ENCODE data around the gene TMEM267.
A peak's percentile ranks its signal among the peaks of the same experiment; 100 is the strongest.
"Not testable (repeated sequence)": the region's sequence is repeated elsewhere in the genome, so short reads cannot be mapped to it uniquely, and the experiment has no call there.

The TMEM267 gene

GRCh38 chr5:43461066-43461465 is 22.6 kb downstream of the TMEM267 start:
- DNase-seq (ENCODE audit: low read depth in 2 of 2), result no peak

- no peak for DNase-seq (ENCODE audit: low read depth in 2 of 2)
Measured at GRCh38 chr5:43456556-43456955, 27.1 kb downstream of the TMEM267 start.

- DNase-seq (ENCODE audit: low read depth in 2 of 2), result not testable (repeated sequence)
Measured at GRCh38 chr5:43441575-43441974, 42.1 kb downstream of the TMEM267 start.

- DNase-seq (ENCODE audit: low read depth in 2 of 2), result no peak
Measured at GRCh38 chr5:43437062-43437660, 46.5 kb downstream of the TMEM267 start.

DNA sequence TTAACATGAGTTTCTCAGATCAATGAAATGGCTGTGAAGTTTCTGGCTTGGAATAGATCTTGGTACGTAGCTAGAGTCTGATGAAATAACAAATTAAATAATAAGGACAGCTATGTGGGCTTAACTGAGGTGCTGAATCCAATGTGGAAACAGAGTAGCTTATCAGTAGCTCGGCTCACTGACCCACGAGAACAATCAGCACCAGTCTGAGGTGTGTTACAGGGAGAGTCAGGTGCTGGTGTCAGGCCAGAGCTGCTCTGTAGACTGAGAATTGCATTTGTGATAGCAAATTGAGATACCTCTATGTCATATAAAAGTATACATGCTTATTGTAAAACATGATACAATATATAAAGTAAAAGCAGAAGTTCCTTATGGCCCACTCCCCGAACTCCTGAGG is 50.3 kb downstream of the TMEM267 start:
- DNase-seq (ENCODE audit: low read depth in 2 of 2), result no peak

- peak; percentile 45 to 48 for DNase-seq (ENCODE audit: low read depth in 2 of 2)
Measured at GRCh38 chr5:43432486-43433375, 50.9 kb downstream of the TMEM267 start.

DNA sequence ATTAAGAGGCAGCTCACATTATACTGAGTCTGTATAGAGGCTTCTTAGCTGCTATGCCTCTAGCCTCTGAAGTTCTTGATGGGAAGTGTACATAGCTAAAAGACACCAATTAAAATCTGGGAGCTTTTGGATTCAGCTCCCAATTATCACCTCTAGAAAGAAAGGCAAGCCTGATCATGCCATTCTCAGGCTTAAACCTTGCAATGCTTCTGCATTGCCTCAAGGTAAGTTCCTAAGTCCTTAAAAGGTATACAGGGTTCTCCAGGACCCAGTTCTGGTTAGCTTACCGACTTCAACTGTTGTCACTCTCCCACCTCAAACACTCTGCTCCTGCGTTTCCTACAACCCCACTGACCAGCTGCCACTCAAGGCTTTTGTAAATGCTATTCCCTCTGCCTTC is 54.0 kb downstream of the TMEM267 start:
- no peak for DNase-seq (ENCODE audit: low read depth in 2 of 2)

- no peak for DNase-seq (ENCODE audit: low read depth in 2 of 2)
Measured at GRCh38 chr5:43429016-43429415, 54.6 kb downstream of the TMEM267 start.

- DNase-seq (ENCODE audit: low read depth in 2 of 2), result no peak
Measured at GRCh38 chr5:43427306-43427705, 56.4 kb downstream of the TMEM267 start.

GRCh38 chr5:43425983-43426382 is 57.7 kb downstream of the TMEM267 start:
- DNase-seq (ENCODE audit: low read depth in 2 of 2), result peak in 1 of 2 experiments; percentile 3

DNA sequence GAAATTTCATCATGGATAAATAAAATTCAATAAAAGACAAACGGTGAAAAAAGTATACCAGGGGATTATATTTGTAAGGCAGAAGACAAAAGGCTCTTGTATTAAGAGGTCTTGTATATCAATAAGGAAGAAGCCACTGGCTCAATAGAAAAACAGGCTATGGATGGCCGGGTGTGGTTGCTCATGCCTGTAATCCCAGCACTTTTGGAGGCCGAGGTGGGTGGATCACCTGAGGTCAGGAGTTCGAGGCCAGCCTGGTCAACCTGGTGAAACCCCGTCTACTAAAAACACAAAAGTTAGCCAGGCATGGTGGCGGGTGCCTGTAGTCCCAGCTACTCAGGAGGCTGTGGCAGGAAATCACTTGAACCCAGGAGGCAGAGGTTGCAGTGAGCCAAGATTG is 60.6 kb downstream of the TMEM267 start:
- not testable (repeated sequence) for DNase-seq (ENCODE audit: low read depth in 2 of 2)

GRCh38 chr5:43422143-43422542 is 61.5 kb downstream of the TMEM267 start:
- peak in 1 of 2 experiments; percentile 4 for DNase-seq (ENCODE audit: low read depth in 2 of 2)

DNA sequence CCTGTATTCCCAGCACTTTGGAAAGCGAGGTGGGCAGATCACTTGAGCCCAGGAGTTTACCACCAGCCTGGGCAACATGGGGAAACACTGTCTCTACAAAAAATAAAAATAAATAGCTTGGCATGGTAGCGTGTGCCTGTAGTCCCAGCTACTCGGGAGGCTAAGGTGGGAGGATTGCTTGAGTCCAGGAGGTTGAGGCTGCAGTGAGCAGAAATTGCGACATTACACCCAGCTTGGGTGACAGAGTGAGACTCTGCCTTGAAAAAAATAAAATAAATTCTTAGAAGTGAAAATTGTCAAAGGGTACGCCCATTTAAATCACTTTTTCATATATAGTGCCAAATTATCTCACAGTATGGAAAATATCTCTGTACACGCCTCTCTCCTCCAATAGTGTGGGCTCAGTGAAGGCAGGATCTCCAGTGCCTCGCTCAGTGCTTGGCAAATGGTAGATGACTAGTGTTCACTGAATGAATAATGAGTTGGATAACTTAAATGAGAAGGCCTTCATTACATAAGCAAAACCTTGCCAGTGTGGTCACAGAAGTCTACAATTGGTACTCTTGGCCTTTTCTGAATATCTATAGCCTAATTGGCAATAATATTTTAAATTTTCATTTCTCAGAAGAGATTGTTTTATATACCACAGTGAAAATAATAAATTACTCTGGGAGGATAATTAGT is 62.1 kb downstream of the TMEM267 start:
- DNase-seq (ENCODE audit: low read depth in 2 of 2), result no peak

- no peak for DNase-seq (ENCODE audit: low read depth in 2 of 2)
Measured at GRCh38 chr5:43420241-43420640, 63.4 kb downstream of the TMEM267 start.

DNA sequence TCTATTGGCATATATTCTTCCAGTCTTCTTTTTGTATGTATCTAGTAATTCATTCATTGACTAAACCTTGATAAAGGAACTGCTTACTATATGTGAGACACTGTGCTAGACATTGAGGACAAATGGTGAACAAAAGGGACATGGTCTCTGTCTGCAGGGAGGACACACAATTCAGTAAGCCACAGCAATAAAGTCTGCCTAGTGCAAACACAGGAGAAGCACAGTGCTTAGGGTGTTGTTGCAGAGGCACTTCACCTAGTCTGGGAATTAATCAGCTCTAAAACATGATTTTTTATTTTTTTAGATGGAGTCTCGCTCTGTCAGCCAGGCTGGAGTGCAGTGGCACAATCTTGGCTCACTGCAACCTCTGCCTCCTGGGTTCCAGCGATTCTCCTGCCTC is 65.1 kb downstream of the TMEM267 start:
- DNase-seq (ENCODE audit: low read depth in 2 of 2), result no peak

- no peak for DNase-seq (ENCODE audit: low read depth in 2 of 2)
Measured at GRCh38 chr5:43416803-43417394, 66.8 kb downstream of the TMEM267 start.

- no peak for DNase-seq (ENCODE audit: low read depth in 2 of 2)
Measured at GRCh38 chr5:43415935-43416802, 67.5 kb downstream of the TMEM267 start.

DNA sequence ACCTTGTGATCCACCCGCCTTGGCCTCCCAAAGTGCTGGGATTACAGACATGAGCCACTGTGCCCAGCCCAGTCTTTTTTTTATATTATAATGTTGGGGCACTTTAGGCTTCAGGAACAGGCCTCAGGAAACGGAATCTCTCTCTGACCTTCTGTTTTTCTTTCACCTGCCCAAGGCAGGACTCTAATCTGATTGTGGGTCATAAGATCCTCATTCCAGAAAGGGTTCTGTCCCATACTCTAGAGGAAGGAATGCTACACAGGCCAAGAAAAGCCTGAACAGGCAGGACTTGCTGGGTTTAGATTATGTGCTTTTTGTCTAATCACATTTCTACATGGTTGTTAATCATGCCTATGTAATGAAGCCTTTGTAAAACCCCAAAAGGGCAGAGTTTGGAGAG is 69.7 kb downstream of the TMEM267 start:
- no peak for DNase-seq (ENCODE audit: low read depth in 2 of 2)

GRCh38 chr5:43412644-43413043 is 71.0 kb downstream of the TMEM267 start:
- no peak for DNase-seq (ENCODE audit: low read depth in 2 of 2)

GRCh38 chr5:43412156-43412555 is 71.5 kb downstream of the TMEM267 start, which contains the start of gene CCL28:
TSS of gene CCL28 (minus strand) at chr5:43412391. CDS start at chr5:43412316, 75 bp downstream.
- DNase-seq (ENCODE audit: low read depth in 2 of 2), result no peak

DNA sequence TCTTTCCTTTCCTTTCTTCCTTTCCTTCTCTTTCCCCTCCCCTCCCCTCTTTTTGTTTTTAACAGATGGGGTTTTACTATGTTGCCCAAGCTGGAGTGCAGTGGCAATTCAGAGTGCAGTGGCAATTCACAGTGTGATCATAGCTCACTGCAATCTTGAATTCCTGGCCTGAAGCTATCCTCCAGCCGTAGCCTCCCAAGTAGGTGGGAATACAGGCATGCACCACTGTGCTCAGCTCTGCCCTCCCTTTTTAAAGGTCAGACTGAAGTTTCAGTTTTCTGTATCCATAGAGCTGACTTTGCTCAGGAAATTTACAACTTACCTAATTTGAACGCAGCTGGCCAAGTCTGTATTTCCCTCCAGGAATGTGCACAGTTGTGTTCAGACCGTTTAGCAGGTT is 72.2 kb downstream of the TMEM267 start:
- no peak for DNase-seq (ENCODE audit: low read depth in 2 of 2)

Measured in fibroblast of skin of left biceps (primary cell).